Thoracic aorta (tissue), 2 donors: ENCODE results near the gene STK25. TPM values are rescaled to one million over a fixed set of nuclear protein-coding genes. Genes with fewer than 3 reads are reported as not detected.
"Not testable (repeated sequence)": the region's sequence is repeated elsewhere in the genome, so short reads cannot be mapped to it uniquely, and the experiment has no call there.

Experiments used
- ATAC-seq: fragments of 150-250 bp; one replicate; pipeline ENCODE4 v1.8.0; 2017; ENCODE audit warnings: low read depth; ENCODE audit not compliant: insufficient number of reproducible peaks, low FRiP score
- DNase-seq: peaks from one replicate; pipeline ENCODE4 v3.0.0-alpha.2; 2020; ENCODE audit warnings: low spot score
- H3K27ac ChIP-seq, 2 donors: fragments of 200-600 bp; sonication (generic); 1 replicate in 1 of 2; 2 replicates in 1 of 2; pipeline ENCODE4 v1.5.1; 2016; ENCODE audit warnings: mild to moderate bottlenecking in 2 of 2, moderate library complexity in 2 of 2
- H3K27me3 ChIP-seq: fragments of 200-600 bp; sonication (generic); replicated peaks from 2 replicates; pipeline ENCODE4 v1.6.0; 2016; ENCODE audit warnings: mild to moderate bottlenecking; ENCODE audit not compliant: insufficient read depth
- H3K36me3 ChIP-seq: fragments of 200-600 bp; sonication (generic); one replicate; pipeline ENCODE4 v1.5.1; 2016
- H3K4me1 ChIP-seq, 2 donors: fragments of 200-600 bp; sonication (generic); 1 replicate in 1 of 2; 2 replicates in 1 of 2; pipeline versions ENCODE4 v1.5.1 to v1.6.0; 2016; ENCODE audit warnings: low read depth in 2 of 2, mild to moderate bottlenecking in 1 of 2; ENCODE audit not compliant: control insufficient read depth in 1 of 2
- H3K4me3 ChIP-seq: fragments of 200-600 bp; sonication (generic); 2 replicates; pipeline ENCODE4 v1.5.1; 2016; ENCODE audit warnings: mild to moderate bottlenecking
- H3K9me3 ChIP-seq: fragments of 200-600 bp; sonication (generic); 2 replicates; pipeline ENCODE4 v1.5.1; 2016
- CTCF ChIP-seq: fragments of 200-600 bp; sonication (generic); IDR thresholded peaks from one replicate; pipeline ENCODE4 v1.5.1; 2019; ENCODE audit warnings: antibody characterized with exemption
- total RNA-seq, 2 donors: library from RNA; depleted of rRNA; stranded (reverse); fragments of >200 nt; gene quantifications; one replicate each; pipeline versions ENCODE4 v1.1.0 to v1.2.3, GENCODE V29; 2016

Gene STK25
- total RNA-seq, 2 donors from 2014 or later, result 180 to 279 TPM

GRCh38 chr2:241532733-241533601, 24.6 kb upstream of the STK25 start:
- Histone ChIP-seq H3K4me1 (no peaks in the 10 kb centered on the region), H3K27ac (no peak overlapping the region), H3K36me3 (no peaks in the 10 kb centered on the region), H3K9me3 (no peaks in the 10 kb centered on the region), H3K4me3 (no peak overlapping the region), H3K27me3 (no peaks in the 10 kb centered on the region)
- TF ChIP-seq CTCF, result no peak
- ATAC-seq (no peak), DNase-seq (no peak)

- Histone ChIP-seq H3K36me3 (no peaks in the 10 kb centered on the region), H3K4me1 (no peaks in the 10 kb centered on the region), H3K9me3 (no peaks in the 10 kb centered on the region), H3K27ac (no peak overlapping the region), H3K27me3 (no peaks in the 10 kb centered on the region), H3K4me3 (no peak overlapping the region)
- no peak for TF ChIP-seq CTCF
- ATAC-seq (no peak), DNase-seq (no peak)
These were observed 23.8 kb upstream of the STK25 start for GRCh38 chr2:241532168-241532567.

- no peak for TF ChIP-seq CTCF
- no peaks in the 10 kb centered on the region for H3K9me3 ChIP-seq
- DNase-seq, result no peak
- H3K27me3 ChIP-seq, result no peaks in the 10 kb centered on the region
- H3K36me3 ChIP-seq, result no peaks in the 10 kb centered on the region
- no peak overlapping the region for H3K4me3 ChIP-seq
- no peak overlapping the region for H3K27ac ChIP-seq
- ATAC-seq, result no peak
- H3K4me1 ChIP-seq, result no peaks in the 10 kb centered on the region
These were observed 22.9 kb upstream of the STK25 start for GRCh38 chr2:241531161-241531722.

GRCh38 chr2:241530571-241530970, 22.2 kb upstream of the STK25 start:
- H3K4me1 ChIP-seq, result no peaks in the 10 kb centered on the region
- no peak overlapping the region for H3K27ac ChIP-seq
- H3K36me3 ChIP-seq, result no peaks in the 10 kb centered on the region
- no peaks in the 10 kb centered on the region for H3K9me3 ChIP-seq
- H3K4me3 ChIP-seq, result no peak overlapping the region
- TF ChIP-seq CTCF, result no peak
- DNase-seq, result no peak
- ATAC-seq, result no peak
- no peaks in the 10 kb centered on the region for H3K27me3 ChIP-seq

- H3K4me1 ChIP-seq, H3K4me3 ChIP-seq, H3K27me3 ChIP-seq, H3K27ac ChIP-seq, H3K36me3 ChIP-seq, ATAC-seq, DNase-seq, H3K9me3 ChIP-seq: not testable (repeated sequence)
These were observed 17.7 kb upstream of the STK25 start for GRCh38 chr2:241525818-241526780.
